Endodermal cell (in vitro differentiated cells): ENCODE results near the gene GID8. TPM values are rescaled to one million over a fixed set of nuclear protein-coding genes. Genes with fewer than 3 reads are reported as not detected.

Source experiments
- DNase-seq: peaks from one replicate; pipeline ENCODE4 v3.0.0-alpha.2; 2017
- H3K27ac ChIP-seq: 2 replicates; pipeline ENCODE4 v1.5.1; 2013; ENCODE audit warnings: mild to moderate bottlenecking, low read depth, low read length, moderate library complexity
- H3K27me3 ChIP-seq: 2 replicates; pipeline ENCODE4 v1.6.1; 2013; ENCODE audit warnings: mild to moderate bottlenecking, low read length, moderate library complexity; ENCODE audit not compliant: insufficient read depth, control insufficient read depth, poor library complexity, severe bottlenecking
- H3K36me3 ChIP-seq: 2 replicates; pipeline ENCODE4 v1.7.0; 2013; ENCODE audit warnings: mild to moderate bottlenecking, low read length, moderate library complexity; ENCODE audit not compliant: control insufficient read depth, insufficient read depth
- H3K4me1 ChIP-seq: one replicate; pipeline ENCODE4 v1.7.0; 2013; ENCODE audit warnings: low read length; ENCODE audit not compliant: control insufficient read depth, insufficient read depth
- H3K4me3 ChIP-seq: 2 replicates; pipeline ENCODE4 v1.5.1; 2013; ENCODE audit warnings: mild to moderate bottlenecking, low read length, moderate library complexity
- H3K9ac ChIP-seq: 2 replicates; pipeline ENCODE4 v1.6.1; 2013; ENCODE audit warnings: mild to moderate bottlenecking, low read length, moderate library complexity; ENCODE audit not compliant: poor library complexity, severe bottlenecking; ENCODE audit errors: extremely low read depth
- H3K9me3 ChIP-seq: 2 replicates; pipeline ENCODE4 v1.6.1; 2013; ENCODE audit warnings: mild to moderate bottlenecking, low read length, moderate library complexity; ENCODE audit not compliant: control insufficient read depth
- H3K27ac Mint-ChIP-seq: 2 replicates; pipeline ENCODE4 v1.8.0; 2020; ENCODE audit warnings: mixed read lengths
- H3K27me3 Mint-ChIP-seq: 2 replicates; pipeline ENCODE4 v1.8.0; 2021; ENCODE audit warnings: mild to moderate bottlenecking, mixed read lengths; ENCODE audit not compliant: insufficient read depth
- H3K36me3 Mint-ChIP-seq: 2 replicates; pipeline ENCODE4 v1.8.0; 2020; ENCODE audit warnings: low read depth, mixed read lengths
- H3K4me1 Mint-ChIP-seq: 2 replicates; pipeline ENCODE4 v1.8.0; 2020; ENCODE audit warnings: mixed read lengths
- H3K4me3 Mint-ChIP-seq: 2 replicates; pipeline ENCODE4 v1.8.0; 2020; ENCODE audit warnings: mild to moderate bottlenecking, moderate library complexity, mixed read lengths
- H3K9me3 Mint-ChIP-seq: 2 replicates; pipeline ENCODE4 v1.8.0; 2020; ENCODE audit warnings: mild to moderate bottlenecking, mixed read lengths
- CTCF ChIP-seq: fragments of 200-600 bp; sonication (generic); conservative IDR thresholded peaks from 2 replicates; pipeline ENCODE4 v1.5.0; 2021; ENCODE audit warnings: antibody characterized with exemption, mild to moderate bottlenecking
- WGBS, 2 experiments: methylation state at CpG; one replicate each; pipeline versions ENCODE4 v1.1.5 to v1.1.7; 2013; ENCODE audit warnings: missing lambda C conversion rate in 2 of 2, mixed read lengths in 1 of 2; ENCODE audit not compliant: insufficient coverage in 1 of 2, insufficient read length in 1 of 2; 5-methylcytosine and 5-hydroxymethylcytosine counted together
- total RNA-seq, 2 donors: library from RNA; stranded (reverse); fragmentation: NEBNext Ultra II Directional in 1 of 2; extraction: Animal tissue kit (Norgen Biotek cat#: 25700) in 1 of 2; gene quantifications; 2 replicates in 1 of 2; 3 replicates in 1 of 2; pipeline ENCODE4 v1.2.1, GENCODE V29; 2021

Gene GID8
- total RNA-seq, 2 donors from 2014 or later = 51.5 to 52.1 TPM

- Histone ChIP-seq H3K4me1 (no peaks in the 10 kb centered on the region), H3K4me3 (no peak overlapping the region), H3K9ac (no peak overlapping the region), H3K36me3 (no peaks in the 10 kb centered on the region), H3K9me3 (no peaks in the 10 kb centered on the region), H3K27me3 (no peaks in the 10 kb centered on the region), H3K27ac (no peak overlapping the region)
- no peak overlapping the region for H3K4me3 Mint-ChIP-seq
- H3K36me3 Mint-ChIP-seq = no peaks in the 10 kb centered on the region
- 87% methylated on average over 9 to 19 of the region's 19 CpGs for WGBS, 2 experiments
- H3K27ac Mint-ChIP-seq = no peak overlapping the region
- TF ChIP-seq CTCF = no peak
- no peaks in the 10 kb centered on the region for H3K27me3 Mint-ChIP-seq
- H3K4me1 Mint-ChIP-seq = peaks cover 2% of the 10 kb centered on the region
- H3K9me3 Mint-ChIP-seq = no peaks in the 10 kb centered on the region
- peak; percentile 86 for DNase-seq
Observed at GRCh38 chr20:62961310-62961783, 23.4 kb downstream of the GID8 start.

- no peak overlapping the region for H3K27ac ChIP-seq
Observed at GRCh38 chr20:62961799-62962198, 23.9 kb downstream of the GID8 start.

GRCh38 chr20:62962221-62962879, 24.4 kb downstream of the GID8 start:
- Histone ChIP-seq H3K4me1 (no peaks in the 10 kb centered on the region), H3K36me3 (no peaks in the 10 kb centered on the region), H3K4me3 (no peak overlapping the region), H3K27ac (no peak overlapping the region), H3K27me3 (no peaks in the 10 kb centered on the region), H3K9ac (no peak overlapping the region), H3K9me3 (no peaks in the 10 kb centered on the region)
- H3K27ac Mint-ChIP-seq = no peak overlapping the region
- WGBS, 2 experiments = 93 to 95% methylated on average over 18 to 30 of the region's 30 CpGs
- no peaks in the 10 kb centered on the region for H3K4me1 Mint-ChIP-seq
- no peak for DNase-seq
- no peak for TF ChIP-seq CTCF
- H3K4me3 Mint-ChIP-seq = no peak overlapping the region
- H3K36me3 Mint-ChIP-seq = no peaks in the 10 kb centered on the region
- H3K27me3 Mint-ChIP-seq = no peaks in the 10 kb centered on the region
- H3K9me3 Mint-ChIP-seq = no peaks in the 10 kb centered on the region

More at GRCh38 chr20:62961799-62962198, 23.9 kb downstream of the GID8 start:
- Histone ChIP-seq H3K36me3 (no peaks in the 10 kb centered on the region), H3K9ac (no peak overlapping the region), H3K4me3 (no peak overlapping the region), H3K4me1 (no peaks in the 10 kb centered on the region), H3K9me3 (no peaks in the 10 kb centered on the region), H3K27me3 (no peaks in the 10 kb centered on the region)
- no peaks in the 10 kb centered on the region for H3K9me3 Mint-ChIP-seq
- no peaks in the 10 kb centered on the region for H3K4me1 Mint-ChIP-seq
- TF ChIP-seq CTCF = no peak
- H3K27ac Mint-ChIP-seq = no peak overlapping the region
- H3K36me3 Mint-ChIP-seq = no peaks in the 10 kb centered on the region
- WGBS, 2 experiments = 91 to 93% methylated on average over 8 of the region's 8 CpGs
- no peaks in the 10 kb centered on the region for H3K27me3 Mint-ChIP-seq
- DNase-seq = no peak
- no peak overlapping the region for H3K4me3 Mint-ChIP-seq
